GM21526 (cell line): ENCODE data around the gene RNF115.
"Not testable (repeated sequence)": the region's sequence is repeated elsewhere in the genome, so short reads cannot be mapped to it uniquely, and the experiment has no call there.

ENCODE experiments used
- ATAC-seq: cut with Tn5 transposase; IDR thresholded peaks from one replicate; pipeline ENCODE4 v1.9.1; 2021; ENCODE audit warnings: moderate library complexity; ENCODE audit not compliant: unreplicated experiment, low FRiP score

Gene RNF115

DNA sequence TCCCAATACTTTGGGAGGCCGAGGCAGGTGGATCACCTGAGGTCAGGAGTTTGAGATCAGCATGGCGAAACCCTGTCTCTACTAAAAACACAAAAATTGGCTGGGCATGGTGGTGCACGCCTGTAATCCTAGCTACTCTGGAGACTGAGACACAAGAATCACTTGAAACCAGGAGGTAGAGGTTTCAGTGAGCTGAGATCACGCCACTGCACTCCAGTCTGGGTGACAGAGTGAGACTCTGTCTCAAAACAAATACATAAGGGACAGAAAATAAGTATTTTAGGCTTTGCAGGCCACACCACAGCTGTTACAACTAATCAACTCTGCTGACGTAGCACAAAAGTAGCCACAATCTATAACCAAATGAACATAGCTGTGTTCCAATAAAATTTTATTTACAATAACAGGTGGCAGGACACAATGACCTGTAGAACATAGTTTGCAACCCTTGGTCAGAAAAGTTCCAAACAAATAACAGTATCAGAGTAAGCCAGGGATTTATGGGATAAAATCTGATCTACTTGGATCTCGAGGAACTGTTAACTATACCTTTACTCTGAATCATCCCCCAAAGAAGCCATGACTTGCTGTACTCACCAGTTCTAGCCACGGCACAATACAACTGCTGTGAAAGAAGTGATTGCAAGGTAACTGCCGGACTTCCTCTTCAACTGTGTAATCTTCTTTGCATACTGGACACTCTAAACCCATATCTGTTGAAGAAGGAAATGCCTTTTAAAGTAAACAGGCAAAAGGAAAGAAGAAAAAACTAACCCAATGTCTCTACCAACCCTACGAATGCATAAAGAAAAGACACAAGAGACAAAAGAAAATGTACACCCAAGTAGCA lies 76.3 kb downstream of the RNF115 start:
- no peak for ATAC-seq

DNA sequence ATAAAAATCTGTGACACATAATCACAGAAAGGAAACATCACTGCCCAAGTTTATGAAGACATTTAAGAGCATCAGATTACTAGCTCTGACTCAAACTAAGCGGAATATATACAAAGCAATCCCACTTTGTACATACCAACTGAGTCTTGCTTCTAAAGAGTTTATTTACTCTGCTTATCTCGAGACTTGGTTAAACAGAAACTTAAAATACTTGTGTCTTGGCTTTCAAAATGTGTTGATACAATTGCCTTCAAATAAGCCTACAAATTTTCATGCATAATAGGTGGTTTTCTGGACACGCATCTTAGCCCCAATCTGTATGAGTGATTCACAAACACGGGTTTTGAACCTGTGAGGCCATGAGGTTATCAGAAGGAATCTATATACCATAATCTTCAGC lies 83.6 kb downstream of the RNF115 start:
- ATAC-seq = no peak

DNA sequence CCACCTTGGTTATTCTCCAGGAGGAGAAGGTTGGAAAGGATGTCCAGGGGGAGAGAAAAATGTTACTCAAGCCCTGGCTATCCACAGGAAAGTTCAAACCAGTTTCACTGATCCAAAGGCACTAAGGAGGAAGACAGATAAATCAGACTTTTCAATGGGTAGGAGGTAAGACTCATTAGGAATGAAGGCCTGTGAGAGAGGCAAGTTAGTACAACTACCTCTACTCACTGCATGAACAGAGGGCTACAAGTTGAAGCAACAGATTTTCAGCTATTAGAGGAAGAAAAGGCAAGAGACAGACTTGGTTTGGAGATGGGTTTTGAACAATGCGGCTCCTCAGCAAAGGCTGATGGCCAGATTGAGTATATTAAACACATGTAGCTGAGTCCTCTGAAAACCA lies 87.7 kb downstream of the RNF115 start:
- no peak for ATAC-seq

DNA sequence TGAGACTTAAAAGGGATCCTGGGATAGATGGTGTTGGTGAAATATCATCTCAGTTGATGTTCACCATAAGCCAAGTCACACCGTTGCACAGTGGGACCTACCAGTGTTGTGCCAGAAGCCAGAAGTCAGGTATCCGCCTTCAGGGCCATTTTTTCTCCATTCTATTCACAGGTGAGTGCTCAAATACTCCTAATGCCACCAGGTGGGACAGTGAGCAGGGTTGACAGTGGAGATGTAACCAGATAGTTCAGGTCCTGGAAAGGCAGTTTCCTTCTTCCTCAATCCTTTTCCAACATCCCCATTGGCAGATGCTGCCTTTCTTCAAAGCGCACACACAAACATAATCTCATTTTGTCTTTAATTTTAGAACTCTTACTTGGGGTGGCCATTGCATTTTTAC lies 93.0 kb downstream of the RNF115 start:
- ATAC-seq = no peak

DNA sequence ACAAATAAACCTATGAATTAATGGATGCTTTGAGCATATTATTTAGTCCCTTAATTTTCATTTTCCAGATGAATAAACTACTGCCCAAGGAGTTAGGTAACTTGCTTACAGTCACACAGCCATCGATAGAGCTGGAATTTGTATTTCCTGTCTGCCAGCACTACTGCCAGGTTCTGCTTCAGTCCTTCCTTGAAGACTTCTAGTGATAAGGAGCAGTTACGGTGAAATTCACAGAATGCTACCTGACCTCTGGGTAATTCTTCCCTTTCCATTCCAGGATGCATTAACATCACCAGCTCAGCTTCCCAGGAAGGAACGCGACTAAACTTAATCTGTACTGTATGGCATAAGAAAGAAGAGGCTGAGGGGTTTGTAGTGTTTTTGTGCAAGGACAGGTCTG lies 93.4 kb downstream of the RNF115 start:
- ATAC-seq = no peak

DNA sequence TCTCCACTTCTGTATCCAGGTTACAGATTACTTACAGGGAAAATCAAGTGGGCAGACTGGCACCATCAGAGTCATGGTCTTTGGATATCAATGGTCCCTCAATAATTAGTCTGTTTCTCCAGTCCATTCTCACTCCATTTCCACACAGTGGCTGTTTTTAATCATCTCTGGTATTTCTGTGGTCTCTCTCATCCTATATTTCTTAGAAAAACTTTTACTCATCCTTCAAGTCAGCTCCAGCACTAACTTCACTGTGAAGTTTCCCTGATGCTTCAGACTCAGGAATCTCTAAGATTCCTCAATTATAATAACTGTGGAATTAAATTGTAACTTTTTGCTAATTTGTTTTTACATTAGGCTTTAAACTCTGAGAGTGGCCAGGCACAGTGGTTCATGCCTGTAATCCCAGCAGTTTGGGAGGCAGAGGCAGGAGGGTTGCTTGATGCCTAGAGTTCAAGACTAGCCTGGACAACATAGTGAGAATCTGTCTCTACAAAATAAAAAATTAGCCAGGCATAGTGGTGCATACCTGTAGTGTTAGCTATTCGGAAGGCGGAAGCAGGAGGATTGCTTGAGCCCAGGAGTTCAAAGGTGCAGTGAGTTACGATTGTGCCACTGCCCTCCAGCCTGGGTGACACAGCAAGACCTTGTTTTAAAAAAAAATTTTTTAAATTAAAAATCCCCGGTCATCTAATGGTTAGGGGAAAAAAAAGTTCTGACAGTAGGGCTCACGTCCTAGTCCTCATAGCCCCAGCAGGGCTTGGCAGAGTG lies 94.0 kb downstream of the RNF115 start:
- ATAC-seq = no peak

DNA sequence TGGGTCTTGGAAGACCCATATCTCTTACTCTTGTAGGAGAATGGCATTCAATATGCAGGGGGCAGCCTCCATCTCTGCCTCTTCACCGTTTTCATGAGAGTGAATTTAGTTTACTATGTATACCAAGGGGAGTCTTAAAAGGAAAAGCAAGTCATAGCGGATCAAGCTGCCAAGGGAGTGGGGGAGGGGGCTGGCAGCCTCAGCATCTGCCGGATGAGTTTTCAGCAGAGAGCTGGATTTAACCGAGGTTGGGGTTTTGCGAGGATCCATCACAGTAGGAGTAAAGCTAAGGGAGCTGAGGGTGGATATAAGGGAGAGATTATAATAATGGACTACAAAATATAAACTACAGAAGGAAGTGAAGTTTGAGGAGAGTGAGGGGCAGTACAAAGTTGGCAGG lies 94.7 kb downstream of the RNF115 start:
- ATAC-seq = no peak

DNA sequence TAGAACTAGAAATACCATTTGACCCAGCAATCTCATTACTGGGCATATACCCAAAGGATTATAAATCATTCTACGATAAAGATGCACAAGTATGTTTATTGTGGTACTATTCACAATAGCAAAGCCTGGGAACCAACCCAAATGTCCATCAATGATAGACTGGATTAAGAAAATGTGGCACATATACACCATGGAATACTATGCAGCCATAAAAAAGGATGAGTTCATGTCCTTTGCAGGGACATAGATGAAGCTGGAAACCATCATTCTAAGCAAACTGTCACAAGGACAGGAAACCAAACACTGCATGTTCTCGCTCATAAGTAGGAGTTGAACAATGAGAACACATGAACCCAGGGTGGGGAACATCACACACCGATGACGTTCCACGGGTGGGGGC lies 97.7 kb downstream of the RNF115 start:
- ATAC-seq = not testable (repeated sequence)

DNA sequence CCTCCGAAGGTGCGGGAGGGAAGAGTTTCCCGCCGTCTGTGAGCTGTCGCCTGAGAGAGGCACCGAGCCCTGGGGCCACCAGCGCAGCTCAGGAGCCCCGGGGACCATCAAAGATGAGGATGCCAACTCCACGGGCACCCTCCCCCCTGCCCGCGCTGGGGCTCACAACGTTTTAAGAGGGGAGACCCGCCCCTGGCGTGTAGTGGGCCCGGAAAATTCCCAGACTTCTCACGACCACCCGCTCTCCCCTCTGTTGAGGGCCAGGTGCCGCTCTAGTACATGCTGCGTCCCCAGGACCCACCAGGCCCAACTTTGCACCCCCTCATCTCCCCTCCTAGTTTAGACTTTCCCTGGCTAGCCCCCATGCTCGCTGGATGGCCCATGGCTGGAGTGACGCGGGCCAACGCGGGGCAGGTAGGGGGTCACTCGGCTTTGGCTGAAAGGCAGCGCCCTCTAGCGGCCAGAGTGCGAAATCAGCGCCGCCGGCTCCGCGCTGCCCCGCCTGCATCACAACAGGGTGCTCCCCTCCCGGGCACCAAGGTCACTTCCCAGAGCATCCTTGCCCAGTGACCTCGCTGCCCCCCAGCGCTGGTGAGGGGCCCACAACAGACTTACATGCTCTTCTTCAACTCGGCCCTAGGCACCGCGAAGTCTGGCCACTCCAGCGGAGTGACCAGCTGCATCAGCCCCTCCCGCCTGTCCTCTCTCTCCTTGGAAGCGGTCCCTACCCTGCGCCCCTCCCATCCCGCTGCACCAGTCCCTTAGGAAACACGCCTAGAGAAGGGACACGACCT lies 102.8 kb downstream of the RNF115 start:
- ATAC-seq = peak; percentile 58

DNA sequence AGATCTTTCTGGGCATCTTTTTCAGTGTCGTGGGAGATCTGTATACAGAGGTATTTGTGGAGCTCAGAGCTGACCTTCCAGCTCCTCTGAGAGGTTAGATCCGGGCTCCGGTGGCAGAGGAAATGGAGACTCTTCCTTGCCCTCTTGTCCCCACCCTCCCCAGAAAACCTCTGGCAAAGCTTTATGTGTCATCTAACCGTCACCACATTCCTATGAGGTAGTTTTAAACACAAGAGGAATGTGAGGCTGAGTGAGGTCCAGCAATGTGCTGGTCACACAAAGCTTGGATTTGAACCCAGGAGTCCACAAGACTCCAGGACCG lies 103.4 kb downstream of the RNF115 start:
- no peak for ATAC-seq

DNA sequence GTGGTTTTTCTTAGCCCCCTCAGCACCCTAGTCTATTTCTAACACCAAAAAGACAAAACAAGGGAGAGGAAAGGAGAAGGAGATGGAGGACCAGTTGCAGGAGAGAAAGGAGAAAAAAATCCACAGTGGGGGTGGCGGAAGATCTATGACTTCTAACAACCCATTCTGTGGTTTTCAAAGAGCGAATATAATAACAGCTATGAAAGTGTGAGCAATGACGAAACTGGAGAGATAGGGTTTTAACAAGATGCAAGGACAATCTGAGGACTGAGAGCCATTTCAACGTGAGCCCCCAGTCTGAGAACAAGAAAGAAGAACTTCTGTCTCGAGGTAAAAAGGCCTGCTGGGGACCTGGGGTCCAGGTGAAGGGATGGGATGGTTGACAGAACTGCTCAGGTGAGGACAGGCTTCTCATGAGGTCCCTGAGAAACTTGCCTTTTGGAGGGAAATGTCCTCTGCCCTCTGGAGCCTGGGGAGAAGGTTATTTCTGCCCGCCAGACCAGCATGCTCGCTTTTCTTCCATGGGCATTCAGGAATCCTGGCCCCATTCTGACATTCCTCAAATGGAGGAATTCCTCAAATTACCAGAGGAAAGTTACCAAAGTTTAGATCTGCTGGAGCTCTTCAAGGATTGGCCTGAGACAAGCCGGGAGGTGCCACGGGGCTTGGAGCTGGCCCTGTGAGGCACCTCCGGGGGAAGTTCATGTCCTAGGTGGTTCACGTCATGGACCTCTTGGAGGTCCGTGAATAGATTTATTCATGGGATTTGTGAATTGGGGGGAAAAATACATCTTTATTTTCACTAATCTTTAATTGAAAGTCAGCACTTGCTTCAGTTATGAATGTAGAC lies 104.4 kb downstream of the RNF115 start, which contains the start of gene CD160:
Gene CD160, plus strand, starts transcription at position 270 of the 850 bp plus-strand sequence. CDS start 8,829 bp downstream, outside the sequence.
- ATAC-seq = no peak

DNA sequence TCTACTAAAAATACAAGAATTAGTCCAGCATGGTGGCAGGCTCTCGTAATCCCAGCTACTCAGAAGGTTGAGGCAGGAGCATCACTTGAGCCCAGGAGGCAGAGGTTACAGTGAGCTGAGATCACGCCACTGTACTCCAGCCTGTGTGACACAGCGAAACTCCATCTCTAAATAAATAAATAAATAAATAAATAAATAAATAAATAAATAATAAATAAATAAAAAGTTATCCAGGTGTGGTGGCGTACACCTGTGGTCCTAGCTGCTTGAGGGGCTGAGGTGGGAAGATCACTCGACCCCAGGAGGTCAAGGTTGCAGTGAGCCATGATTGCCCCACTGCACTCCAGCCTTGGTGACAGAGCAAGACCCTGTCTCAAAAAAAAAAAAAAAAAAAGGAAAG lies 105.4 kb downstream of the RNF115 start:
- not testable (repeated sequence) for ATAC-seq

DNA sequence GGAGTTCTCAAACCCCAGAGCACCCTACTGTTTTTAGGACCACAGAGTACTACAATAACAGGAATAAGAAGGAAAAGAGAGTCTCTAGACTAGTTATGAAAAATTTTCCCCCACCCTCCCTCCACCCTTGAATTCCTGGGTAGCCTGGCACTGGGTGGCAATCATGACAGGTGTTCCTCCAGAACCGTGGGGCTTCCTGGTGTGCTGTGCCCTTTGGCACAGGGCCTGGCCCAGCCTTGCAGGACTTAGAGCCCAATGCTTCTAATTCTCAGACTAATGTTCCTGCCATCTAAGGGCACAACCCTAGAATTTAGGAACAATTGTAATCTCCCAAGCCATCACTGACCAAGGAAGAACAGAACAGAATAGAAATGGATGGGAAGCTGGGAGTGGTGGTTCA lies 106.1 kb downstream of the RNF115 start:
- ATAC-seq = no peak

DNA sequence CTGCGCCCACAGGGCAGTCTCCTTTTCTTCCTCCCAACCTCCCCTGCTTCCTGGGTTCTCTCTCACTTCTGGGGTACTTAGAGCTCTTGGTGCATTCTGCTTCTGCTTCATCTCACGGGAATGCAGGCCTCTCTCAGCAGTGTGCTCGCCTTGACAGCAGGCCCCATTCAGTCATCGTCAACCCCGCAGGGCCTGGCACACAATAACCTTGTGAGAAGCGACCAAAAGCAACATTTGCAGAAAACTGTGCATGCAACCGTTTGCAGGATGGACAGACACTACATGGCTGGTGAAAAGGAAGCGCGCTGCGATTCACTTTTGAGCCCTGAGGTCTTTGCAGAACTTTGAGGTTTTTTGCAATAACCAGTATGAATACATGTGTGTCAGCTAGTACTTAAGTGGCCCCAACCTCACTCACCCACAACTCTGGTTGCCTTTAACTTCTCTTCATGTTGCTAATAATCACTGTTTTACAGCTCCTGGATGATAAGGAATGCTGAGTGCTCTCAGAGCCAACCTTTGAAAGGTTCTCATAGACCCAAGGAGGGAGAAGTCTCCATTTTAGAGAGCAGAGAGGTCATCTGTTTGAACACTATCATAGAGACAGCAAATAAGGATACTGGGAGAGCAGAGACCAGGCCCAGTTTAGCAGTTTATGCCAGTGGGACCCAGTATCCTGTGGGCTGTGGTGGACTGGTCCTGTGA lies 107.1 kb downstream of the RNF115 start:
- ATAC-seq = no peak

DNA sequence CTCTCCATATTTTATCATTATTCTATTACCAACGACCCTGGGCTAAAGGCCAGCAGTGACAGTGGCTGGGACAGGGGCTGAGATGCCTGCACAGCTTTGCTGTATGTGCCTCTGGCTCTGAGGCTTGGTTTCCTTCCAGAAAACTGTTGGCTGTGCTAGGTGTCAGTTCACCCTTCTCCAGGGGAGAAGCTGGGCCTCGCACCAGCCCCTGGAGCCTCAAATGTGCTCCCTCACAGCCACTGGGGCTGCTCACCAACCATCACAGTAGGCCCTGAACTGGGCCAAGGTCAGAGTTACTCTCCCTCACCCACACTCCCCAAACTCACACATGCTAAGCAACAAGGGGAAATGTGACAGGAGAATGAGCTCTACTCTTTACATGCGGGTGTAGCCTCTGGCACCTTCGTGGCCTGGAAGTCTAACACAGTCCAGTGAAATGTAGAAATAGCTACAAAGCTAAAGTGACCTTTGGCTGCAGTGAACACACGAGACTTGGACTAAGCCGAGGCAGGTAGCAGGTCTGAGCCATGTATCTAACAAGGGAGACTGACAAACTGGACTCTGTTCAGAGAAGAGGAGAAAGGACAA lies 109.3 kb downstream of the RNF115 start:
- no peak for ATAC-seq

DNA sequence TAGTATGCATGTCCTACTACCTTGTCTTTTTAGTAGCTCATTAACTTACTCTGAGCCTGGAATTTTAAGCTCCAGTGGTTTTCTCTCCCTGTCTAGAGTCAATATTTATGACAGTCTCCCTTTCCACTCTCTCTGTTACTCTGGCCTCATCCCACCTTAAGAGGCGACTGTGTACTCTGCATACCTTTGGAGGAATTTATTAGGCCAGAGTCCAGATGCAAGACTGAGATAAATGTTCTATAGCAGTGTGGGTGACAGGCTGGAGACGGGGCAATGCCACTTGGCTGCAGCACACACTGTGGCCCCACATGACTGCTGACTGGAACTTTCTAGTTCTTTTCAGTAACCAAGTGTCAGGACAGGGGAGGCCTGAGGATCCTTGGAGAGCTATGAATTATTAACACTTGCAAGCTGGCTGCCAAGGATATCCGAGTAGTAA lies 112.7 kb downstream of the RNF115 start:
- no peak for ATAC-seq

DNA sequence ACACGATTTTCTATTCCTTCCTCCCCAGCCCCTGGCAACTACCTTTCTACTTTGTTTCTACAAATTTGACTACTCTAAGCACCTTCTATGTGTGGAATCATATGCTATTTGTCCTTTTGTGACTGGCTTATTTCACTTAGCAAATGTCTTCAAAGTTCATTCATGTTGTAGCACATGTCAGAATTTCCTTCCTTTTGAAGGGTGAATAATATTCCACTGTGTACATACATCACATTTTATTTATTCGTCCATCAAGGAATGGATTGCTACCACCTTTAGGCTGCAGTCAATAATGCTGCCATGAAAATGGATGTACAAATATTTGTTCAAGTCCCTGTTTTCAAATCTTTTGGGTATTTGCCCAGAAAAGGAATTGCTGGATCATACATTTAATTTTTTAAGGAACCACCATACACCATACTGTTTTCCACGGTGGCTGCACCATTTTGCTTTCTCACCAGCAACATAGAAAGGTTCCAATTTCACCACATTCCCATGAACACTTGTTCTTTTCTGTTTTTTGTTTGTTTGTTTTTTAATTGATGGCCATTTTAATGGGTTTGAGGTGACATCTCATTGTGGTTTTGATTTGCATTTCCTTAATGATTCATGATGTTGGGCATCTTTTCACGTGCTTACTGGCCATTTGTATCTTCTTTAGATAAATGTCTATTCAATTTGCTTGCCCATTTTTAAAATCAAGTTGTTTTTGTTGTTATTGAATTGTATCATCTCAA lies 113.4 kb downstream of the RNF115 start:
- no peak for ATAC-seq

DNA sequence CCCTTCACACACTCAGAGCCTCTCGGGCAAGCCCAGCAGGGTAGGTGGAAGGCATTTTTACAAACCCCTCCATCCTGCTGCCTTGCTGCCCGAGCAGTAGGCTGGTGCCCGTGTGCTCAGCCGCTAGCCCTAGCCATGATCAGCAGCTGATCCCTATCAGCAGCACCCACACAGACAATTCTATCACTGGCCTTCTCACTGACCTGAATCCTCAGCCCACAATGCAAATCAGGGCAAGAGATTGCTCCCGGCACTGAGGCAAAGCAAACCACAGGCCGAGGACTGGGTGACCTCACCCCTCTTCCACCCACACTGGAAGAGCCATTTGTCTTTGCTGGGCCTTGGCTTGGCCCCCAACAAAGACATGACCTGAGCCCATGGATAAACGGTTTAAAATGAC lies 115.8 kb downstream of the RNF115 start:
- no peak for ATAC-seq
